Right cardiac atrium (tissue), 5 donors: ENCODE data around the gene MRPS18B. TPM values are rescaled to one million over a fixed set of nuclear protein-coding genes. Genes with fewer than 3 reads are reported as not detected.
"Not testable (repeated sequence)": the region's sequence is repeated elsewhere in the genome, so short reads cannot be mapped to it uniquely, and the experiment has no call there.

ENCODE experiments used
- ATAC-seq, 2 donors: fragments of 200-7000 bp; cut with Tn5 transposase; one replicate each; pipeline versions ENCODE4 v1.8.0 to v1.9.1; 2020; ENCODE audit warnings: moderate library complexity in 2 of 2, mild to moderate bottlenecking in 1 of 2
- DNase-seq, 3 donors: peaks; one replicate each; pipeline ENCODE4 v3.0.0-alpha.2; 2020
- H3K27ac ChIP-seq: one replicate; pipeline ENCODE4 v1.5.1; 2013; ENCODE audit warnings: mild to moderate bottlenecking, low read length, control low read depth, moderate library complexity
- H3K27me3 ChIP-seq: one replicate; pipeline ENCODE4 v1.6.1; 2013; ENCODE audit not compliant: control insufficient read depth, insufficient read depth
- H3K4me1 ChIP-seq: one replicate; pipeline ENCODE4 v1.6.1; 2013; ENCODE audit warnings: low read length; ENCODE audit not compliant: control insufficient read depth, insufficient read depth
- H3K4me3 ChIP-seq: one replicate; pipeline ENCODE4 v1.5.1; 2013; ENCODE audit warnings: low read length, control low read depth
- H3K9me3 ChIP-seq: one replicate; pipeline ENCODE4 v1.6.1; 2013; ENCODE audit warnings: low read length; ENCODE audit not compliant: control insufficient read depth
- WGBS: extraction: QIAGEN DNeasy Blood & Tissue Kit; methylation state at CpG from one replicate; pipeline ENCODE4 v1.1.7; 2013; 5-methylcytosine and 5-hydroxymethylcytosine counted together
- intact Hi-C, 4 donors: fragments of 100-400 bp; cut with DNase I; formaldehyde crosslinking; loops; one replicate each; pipeline versions ENCODE4 v1.11.0 to v1.14.0; 2022 to 2023
- microRNA-seq, 2 donors: library from miRNA; unstranded; fragments of <30 nt; microRNA quantifications; one replicate each; pipeline ENCODE4 v1.2.0, GENCODE V29; 2020 to 2021
- polyA plus RNA-seq: library from polyadenylated mRNA; stranded (reverse); fragments of 200-250 nt; gene quantifications from one replicate; pipeline ENCODE4 v1.2.3, GENCODE V29; 2013
- total RNA-seq, 4 donors: library from RNA; stranded (reverse); fragmentation: NEBNext Ultra II Directional; extraction: Animal tissue kit (Norgen Biotek cat#: 25700); gene quantifications; one replicate each; pipeline ENCODE4 v1.2.1, GENCODE V29; 2021
- donor health status: healthy with polysubstance abuse.
- donor health status: DM: no; HTN: yes; CAD: no.
- donor health status: DM: no; HTN: no; CAD: no.
- donor health status: DM: no; HTN: yes; CAD: no; lungs with severe emphysema.
- donor health status: DM: yes; HTN: yes; CAD: no.

The MRPS18B gene
- total and polyA plus RNA-seq, 5 donors = 60.2 to 97.6 (median 75.9) TPM

DNA sequence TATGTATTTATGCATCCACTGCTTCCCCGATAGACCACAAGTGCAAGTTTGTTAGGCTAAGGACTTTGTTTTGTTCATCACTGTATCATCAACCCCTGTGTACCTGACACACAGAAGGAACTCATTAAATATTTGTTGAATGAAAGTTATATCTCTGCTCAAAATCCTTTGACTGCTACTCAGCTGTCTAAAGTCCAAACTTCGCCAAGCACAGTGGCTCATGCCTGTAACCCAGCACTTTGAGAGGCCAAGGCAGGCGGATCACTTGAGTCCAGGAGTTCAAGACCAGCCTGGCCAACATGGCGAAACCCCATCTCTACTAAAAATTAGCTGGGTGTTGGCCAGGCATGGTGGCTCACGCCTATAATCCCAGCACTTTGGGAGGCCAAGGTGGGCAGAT lies 40.3 kb downstream of the MRPS18B start:
- intact Hi-C loops, H3K4me3 ChIP-seq, H3K9me3 ChIP-seq, ATAC-seq, H3K27ac ChIP-seq, DNase-seq, H3K4me1 ChIP-seq, H3K27me3 ChIP-seq: not testable (repeated sequence)
- 92% methylated on average over 5 of the region's 5 CpGs for WGBS

DNA sequence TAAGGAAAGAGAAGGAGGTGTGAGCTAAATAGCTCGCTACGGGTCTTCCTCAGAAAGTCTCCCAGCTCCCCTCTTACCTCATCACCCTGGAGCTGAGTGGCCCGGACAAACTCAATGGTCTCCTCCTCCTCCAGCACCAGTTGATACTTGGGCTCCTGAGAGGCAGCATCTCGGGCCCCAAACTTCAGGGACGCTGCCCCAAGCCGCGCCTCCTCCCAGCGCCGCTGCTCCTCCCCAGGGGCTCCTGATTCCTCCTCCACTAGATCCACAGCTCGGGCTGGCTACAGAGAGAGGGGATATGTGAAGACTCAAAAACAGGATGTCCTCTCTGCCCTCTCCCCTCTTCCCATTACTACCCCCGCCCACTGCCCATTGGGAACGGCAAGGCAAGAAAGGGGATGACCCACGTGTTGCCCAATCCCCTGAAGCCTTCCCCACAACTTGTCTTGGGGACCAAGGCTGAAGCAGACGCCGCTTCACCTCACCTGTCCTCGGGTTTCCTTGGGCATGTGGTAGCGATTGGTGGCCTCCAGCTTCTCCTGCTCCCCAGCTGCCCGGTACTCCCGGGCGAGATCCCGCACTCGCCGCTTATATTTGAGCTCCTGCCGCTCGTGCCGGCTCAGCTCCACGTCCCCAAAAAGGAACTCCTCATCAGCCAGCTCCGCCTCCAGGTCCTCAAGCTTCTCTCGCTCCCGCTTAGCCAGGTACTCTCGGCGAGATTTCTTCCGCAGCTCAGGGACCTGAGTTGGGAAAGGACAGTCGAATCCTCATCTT lies 47.5 kb downstream of the MRPS18B start:
- DNase-seq (no peak), ATAC-seq (no peak)
- Histone ChIP-seq H3K27ac (no peak overlapping the region), H3K27me3 (no peaks in the 10 kb centered on the region), H3K4me1 (no peaks in the 10 kb centered on the region), H3K4me3 (no peak overlapping the region), H3K9me3 (no peaks in the 10 kb centered on the region)
- 89% methylated on average over 34 of the region's 34 CpGs for WGBS
- intact Hi-C loops = no loop called here

DNA sequence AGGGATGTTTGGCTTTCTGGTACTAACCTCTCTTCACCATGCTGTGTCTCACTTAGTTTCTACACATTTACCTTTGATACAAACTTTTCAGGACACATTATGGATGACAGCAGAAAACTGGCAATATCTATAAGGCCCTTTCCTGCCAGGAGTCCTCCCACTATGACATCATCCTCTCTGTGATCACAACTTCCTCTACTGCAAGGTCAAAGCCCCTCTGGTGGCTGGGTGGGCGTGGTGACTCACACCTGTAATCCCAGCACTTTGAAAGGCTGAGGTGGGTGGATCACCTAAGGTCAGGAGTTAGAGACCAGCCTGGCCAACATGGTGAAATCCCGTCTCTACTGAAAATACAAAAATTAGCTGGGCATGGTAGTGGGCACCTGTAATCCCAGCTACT lies 48.7 kb downstream of the MRPS18B start:
- H3K4me3 ChIP-seq, H3K27me3 ChIP-seq, H3K9me3 ChIP-seq, intact Hi-C loops, H3K4me1 ChIP-seq, H3K27ac ChIP-seq, ATAC-seq, DNase-seq: not testable (repeated sequence)
- 88% methylated on average over 2 of the region's 2 CpGs for WGBS

DNA sequence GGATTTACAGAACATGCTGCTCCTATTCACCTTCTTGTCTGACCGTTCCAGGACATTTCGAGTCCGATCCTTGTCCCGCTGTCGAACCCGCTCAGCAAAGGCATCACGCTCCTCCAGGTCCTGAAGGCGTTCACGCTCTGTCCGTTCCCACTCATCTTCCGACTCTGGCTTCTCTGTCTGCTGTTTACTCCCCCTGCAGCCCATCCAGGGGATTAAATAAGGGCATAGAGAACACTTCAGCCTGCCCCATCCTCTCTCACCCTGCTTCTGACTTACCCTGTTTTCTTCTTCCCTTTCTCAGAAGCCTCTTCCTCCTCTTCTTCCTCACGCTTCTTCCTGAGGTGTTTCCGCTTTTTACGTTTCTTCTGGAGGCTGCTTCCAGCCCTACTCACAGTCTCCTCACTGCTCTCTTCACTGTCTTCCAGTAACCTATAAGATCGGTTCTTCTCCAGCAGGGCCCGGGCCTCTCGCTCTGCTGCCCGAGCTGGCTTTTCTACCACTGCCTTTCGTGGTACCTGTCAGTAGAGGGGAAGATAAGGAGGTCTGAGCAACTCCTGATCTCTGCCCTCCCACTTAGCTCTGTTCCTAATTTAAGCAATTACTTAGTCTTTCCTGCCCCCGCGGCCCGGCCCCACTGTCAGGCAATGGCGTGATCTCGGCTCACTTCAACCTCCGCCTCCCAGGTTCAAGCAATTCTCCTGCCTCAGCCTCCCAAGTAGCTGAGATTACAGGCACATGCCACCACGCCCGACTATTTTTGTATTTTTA lies 53.3 kb downstream of the MRPS18B start:
- ATAC-seq = no peak
- intact Hi-C loops = loop anchor here in 1 of 4 donors (10.0 kb wide), 1 partner anchor 414 kb away; no protein-coding TSS in a partner anchor
- H3K4me3 ChIP-seq = no peak overlapping the region

DNA sequence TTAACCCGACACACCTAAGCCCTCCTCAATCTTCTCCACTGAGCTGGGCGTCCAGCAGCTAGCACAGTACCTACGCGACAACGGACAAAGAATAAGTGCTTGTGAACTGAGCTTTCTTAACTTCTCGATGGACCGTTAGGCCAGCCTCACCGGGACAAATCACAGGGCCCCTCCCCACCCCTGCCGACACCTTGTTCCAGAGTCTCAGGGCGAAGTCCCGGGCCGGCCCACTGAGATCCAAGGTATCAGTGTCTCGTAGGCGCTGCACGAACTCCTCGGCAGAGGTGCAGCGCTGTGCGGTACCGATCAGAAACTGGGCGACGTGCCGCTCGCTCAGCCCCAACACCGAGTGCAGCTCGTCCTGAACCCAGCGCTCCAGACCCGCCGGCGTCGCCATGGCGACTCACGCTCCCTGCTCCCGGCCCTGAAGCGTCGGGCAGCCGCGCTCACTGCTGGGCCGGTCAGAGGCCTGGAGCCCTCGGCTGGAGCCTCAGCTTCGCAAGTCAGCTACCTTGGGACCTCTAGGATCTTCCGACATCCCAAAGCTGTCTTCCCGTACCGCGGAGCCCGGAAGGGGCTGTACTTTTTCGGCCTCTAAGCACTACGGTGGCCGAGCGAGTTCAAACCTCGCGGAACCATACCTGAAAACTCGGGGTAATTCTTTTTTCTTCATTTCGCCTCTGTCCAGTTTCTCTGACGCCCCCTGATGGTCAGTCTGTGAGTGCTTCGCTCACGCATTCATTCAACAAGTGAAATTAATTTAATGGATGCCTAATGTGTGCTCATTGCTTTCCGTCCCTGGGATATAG lies 55.0 kb downstream of the MRPS18B start, which contains the start of gene DHX16:
Gene DHX16, minus strand, starts transcription at position 562 of the 809 bp plus-strand sequence. Its CDS starts 165 bp downstream, at position 397.
- intact Hi-C loops = loop anchor here in 1 of 4 donors (10.0 kb wide), 1 partner anchor 412 kb away; no protein-coding TSS in a partner anchor
- ATAC-seq (peak; percentile 87 to 89), DNase-seq (peak; percentile 96 to 99 (median 97))
- no peaks in the 10 kb centered on the region for H3K9me3 ChIP-seq
- H3K27ac ChIP-seq = peak within 1 kb of the TSS; percentile 61
- no peaks in the 10 kb centered on the region for H3K27me3 ChIP-seq
- WGBS = under 1% methylated on average over 57 of the region's 57 CpGs
- H3K4me3 ChIP-seq = peak within 1 kb of the TSS; percentile 90
- H3K4me1 ChIP-seq = peaks cover 2% of the 10 kb centered on the region

More for the DNA sequence above, 53.3 kb downstream of the MRPS18B start:
- WGBS = 83% methylated on average over 27 of the region's 27 CpGs
- H3K27me3 ChIP-seq = no peaks in the 10 kb centered on the region
- H3K9me3 ChIP-seq = no peaks in the 10 kb centered on the region
- DNase-seq = no peak
- H3K4me1 ChIP-seq = peaks cover 2% of the 10 kb centered on the region
- no peak overlapping the region for H3K27ac ChIP-seq

Small RNAs within 50 kb of the gene (microRNA-seq; reads per million reads assigned to microRNA genes)
- 20.9 to 38.3 reads per million in 2 donors for gene MIR877

Other genes with a start within 250 kb of the MRPS18B start
- 100 to 1,000 TPM; 180 to 230 (median 214) TPM for gene HLA-E, start 128.3 kb upstream of the MRPS18B start, total RNA-seq
- 227 TPM for gene HLA-E, start 128.3 kb upstream of the MRPS18B start, polyA plus RNA-seq
- gene GNL1, start 61.4 kb upstream of the MRPS18B start, total RNA-seq = 10 to 100 TPM; 22.7 to 33.7 (median 24.8) TPM
- gene GNL1, start 61.4 kb upstream of the MRPS18B start, polyA plus RNA-seq = 24.2 TPM
- gene PRR3, start 60.5 kb upstream of the MRPS18B start, total RNA-seq = 1 to 10 TPM; 4.4 to 5.7 (median 4.9) TPM
- gene PRR3, start 60.5 kb upstream of the MRPS18B start, polyA plus RNA-seq = 4.2 TPM
- 10 to 100 TPM; 36.7 to 40.7 (median 39.2) TPM for gene ABCF1, start 46.4 kb upstream of the MRPS18B start, total RNA-seq
- gene ABCF1, start 46.4 kb upstream of the MRPS18B start, polyA plus RNA-seq = 26.8 TPM
- 10 to 100 TPM; 36.5 to 46.6 (median 43.4) TPM for gene PPP1R10, start 597 bp upstream of the MRPS18B start, total RNA-seq
- 16.0 TPM for gene PPP1R10, start 597 bp upstream of the MRPS18B start, polyA plus RNA-seq
- gene ATAT1, start 9.0 kb downstream of the MRPS18B start, total RNA-seq = 1 to 10 TPM; 2.6 to 3.5 (median 3.2) TPM
- 2.8 TPM for gene ATAT1, start 9.0 kb downstream of the MRPS18B start, polyA plus RNA-seq
- gene C6orf136, start 29.3 kb downstream of the MRPS18B start, total RNA-seq = 10 to 100 TPM; 37.9 to 53.0 (median 45.5) TPM
- 46.3 TPM for gene C6orf136, start 29.3 kb downstream of the MRPS18B start, polyA plus RNA-seq
- 10 to 100 TPM; 18.2 to 23.4 (median 20.4) TPM for gene DHX16, start 55.2 kb downstream of the MRPS18B start, total RNA-seq
- gene DHX16, start 55.2 kb downstream of the MRPS18B start, polyA plus RNA-seq = 17.0 TPM
- 10 to 100 TPM; 21.8 to 33.9 (median 23.5) TPM for gene PPP1R18, start 68.8 kb downstream of the MRPS18B start, total RNA-seq
- gene PPP1R18, start 68.8 kb downstream of the MRPS18B start, polyA plus RNA-seq = 23.1 TPM
- 1 to 10 TPM; 2.5 to 5.8 (median 5.0) TPM for gene NRM, start 73.1 kb downstream of the MRPS18B start, total RNA-seq
- gene NRM, start 73.1 kb downstream of the MRPS18B start, polyA plus RNA-seq = 5.3 TPM
- gene MDC1, start 99.4 kb downstream of the MRPS18B start, total RNA-seq = 10 to 100 TPM; 20.7 to 26.6 (median 24.2) TPM
- gene MDC1, start 99.4 kb downstream of the MRPS18B start, polyA plus RNA-seq = 11.1 TPM
- gene TUBB, start 102.5 kb downstream of the MRPS18B start, total RNA-seq = 100 to 1,000 TPM; 130 to 250 (median 200) TPM
- gene TUBB, start 102.5 kb downstream of the MRPS18B start, polyA plus RNA-seq = 170 TPM
- gene FLOT1, start 124.8 kb downstream of the MRPS18B start, total RNA-seq = 100 to 1,000 TPM; 180 to 208 (median 199) TPM
- gene FLOT1, start 124.8 kb downstream of the MRPS18B start, polyA plus RNA-seq = 264 TPM
- 10 to 100 TPM; 22.4 to 60.2 (median 34.1) TPM for gene IER3, start 126.7 kb downstream of the MRPS18B start, total RNA-seq
- 63.6 TPM for gene IER3, start 126.7 kb downstream of the MRPS18B start, polyA plus RNA-seq